HepG2 (cell line): Measurements from ENCODE around the gene SMARCC1. TPM values are rescaled to one million over a fixed set of nuclear protein-coding genes. Genes with fewer than 3 reads are reported as not detected.

ENCODE experiments used
- DRAP1 ChIP-seq: IDR thresholded peaks from 2 replicates; pipeline ENCODE4 v1.6.1; 2016; ENCODE audit warnings: missing genetic modification reagents, missing compliant biosample characterization
- UBTF ChIP-seq: sonication (generic); formaldehyde crosslinking; IDR thresholded peaks from 2 replicates; pipeline ENCODE4 v1.4.0; 2020; ENCODE audit warnings: mild to moderate bottlenecking, missing genetic modification reagents
- ZNF20 ChIP-seq: sonication (generic); formaldehyde crosslinking; IDR thresholded peaks from 2 replicates; pipeline ENCODE4 v1.4.0; 2020; ENCODE audit warnings: mild to moderate bottlenecking, moderate library complexity, missing genetic modification reagents
- ZNF205 ChIP-seq: IDR thresholded peaks from 2 replicates; pipeline ENCODE4 v1.6.1; 2018; ENCODE audit warnings: missing biosample characterization, missing genetic modification reagents
- ZNF687 ChIP-seq: sonication (generic); formaldehyde crosslinking; IDR thresholded peaks from 2 replicates; pipeline ENCODE4 v1.5.1; 2020; ENCODE audit warnings: mild to moderate bottlenecking, missing genetic modification reagents, moderate library complexity
- polyA plus RNA-seq, 8 experiments: library from polyadenylated mRNA; depleted of rRNA in 3 of 8; stranded (reverse) in 7 of 8; unstranded in 1 of 8; fragments of >200 nt; fragmentation: Illumina TruSeq in 4 of 8; extraction: Trizol in 4 of 8; gene quantifications; 2 replicates each; pipeline versions ENCODE4 v1.2.1 to v1.2.3, GENCODE V29; 2011 to 2016; ENCODE audit warnings: low read depth in 4 of 8, missing spikeins in 1 of 8, mixed read lengths in 1 of 8; ENCODE audit not compliant: insufficient read depth in 1 of 8
- total RNA-seq, 5 experiments: library from RNA; depleted of rRNA; stranded (reverse); fragments of >200 nt; fragmentation: Illumina TruSeq; extraction: Trizol; gene quantifications; 2 replicates each; pipeline ENCODE4 v1.2.3, GENCODE V29; 2016; ENCODE audit warnings: low read depth in 1 of 5

Gene SMARCC1
- total and polyA plus RNA-seq, 2 of the 13 experiments (the other 11 are each of a cell fraction or from before 2014, with no cell fraction given), result 47.9 to 58.4 TPM

GRCh38 chr3:47578691-47579632 is 202.7 kb downstream of the SMARCC1 start, which contains the start of gene CSPG5 (continued):
- TF ChIP-seq UBTF (peak; percentile 12; the same call in 1 of the 2 replicates), ZNF20 (CRISPR knock-in tag) (no peak), DRAP1 (CRISPR knock-in tag) (no peak), ZNF205 (CRISPR knock-in tag) (no peak), ZNF687 (CRISPR knock-in tag) (peak; percentile 62)
